Left ventricle myocardium inferior (tissue), 1 donor: Measurements from ENCODE around the gene FAM110D. TPM values are rescaled to one million over a fixed set of nuclear protein-coding genes. Genes with fewer than 3 reads are reported as not detected.
A peak's percentile ranks its signal among the peaks of the same experiment; 100 is the strongest.

Experiments used
- DNase-seq: peaks from one replicate; pipeline ENCODE4 v3.0.0-alpha.2; 2020
- H3K27ac ChIP-seq: fragments of 200-600 bp; replicated peaks from 2 replicates; pipeline ENCODE4 v1.8.0; 2021
- H3K27me3 ChIP-seq: fragments of 200-600 bp; 2 replicates; pipeline ENCODE4 v1.8.0; 2021; ENCODE audit warnings: low read depth
- H3K36me3 ChIP-seq: fragments of 200-600 bp; 2 replicates; pipeline ENCODE4 v1.8.0; 2021
- H3K4me1 ChIP-seq: fragments of 200-600 bp; 2 replicates; pipeline ENCODE4 v1.8.0; 2021
- H3K4me3 ChIP-seq: fragments of 200-600 bp; 2 replicates; pipeline ENCODE4 v1.8.0; 2021; ENCODE audit warnings: mild to moderate bottlenecking, moderate library complexity
- H3K9me3 ChIP-seq: fragments of 200-600 bp; replicated peaks from 2 replicates; pipeline ENCODE4 v1.8.0; 2021
- CTCF ChIP-seq: fragments of 200-600 bp; IDR thresholded peaks from 2 replicates; pipeline ENCODE4 v1.8.0; 2021; ENCODE audit warnings: antibody characterized with exemption, mild to moderate bottlenecking, borderline replicate concordance
- intact Hi-C: fragments of 100-400 bp; cut with micrococcal nuclease; formaldehyde crosslinking; loops from one replicate; pipeline ENCODE4 v1.11.0; 2022
- total RNA-seq: library from RNA; stranded (reverse); fragmentation: NEBNext Ultra II Directional; extraction: Animal tissue kit (Norgen Biotek cat#: 25700); gene quantifications from one replicate; pipeline ENCODE4 v1.2.1, GENCODE V29; 2021
- donor health status: DM: no; HTN: yes; CAD: no; lungs with severe emphysema.

Gene FAM110D
- total RNA-seq, 1 donor from 2014 or later = 3.1 TPM

GRCh38 chr1:26158271-26158907 lies 490 bp upstream of the FAM110D start:
- peaks cover 90% of the 10 kb centered on the region for H3K4me1 ChIP-seq
- H3K27me3 ChIP-seq = peaks cover 3% of the 10 kb centered on the region
- H3K4me3 ChIP-seq = peak overlapping the region; percentile 68
- no peaks in the 10 kb centered on the region for H3K36me3 ChIP-seq
- DNase-seq = no peak
- no peaks in the 10 kb centered on the region for H3K9me3 ChIP-seq
- TF ChIP-seq CTCF = no peak
- H3K27ac ChIP-seq = peak overlapping the region; percentile 98
- intact Hi-C loops = no loop called here

GRCh38 chr1:26159743-26160039 lies 812 bp downstream of the FAM110D start:
- no peak for TF ChIP-seq CTCF
- Histone ChIP-seq H3K36me3 (no peaks in the 10 kb centered on the region), H3K4me3 (peak overlapping the region; percentile 68), H3K27ac (peak overlapping the region; percentile 98), H3K27me3 (peaks cover 3% of the 10 kb centered on the region), H3K4me1 (peaks cover 93% of the 10 kb centered on the region), H3K9me3 (no peaks in the 10 kb centered on the region)
- no peak for DNase-seq
- intact Hi-C loops = no loop called here

- TF ChIP-seq CTCF = no peak
- peak overlapping the region; percentile 68 for H3K4me3 ChIP-seq
- H3K36me3 ChIP-seq = no peaks in the 10 kb centered on the region
- peaks cover 84% of the 10 kb centered on the region for H3K4me1 ChIP-seq
- H3K27me3 ChIP-seq = peaks cover 3% of the 10 kb centered on the region
- no peaks in the 10 kb centered on the region for H3K9me3 ChIP-seq
- DNase-seq = no peak
- intact Hi-C loops = no loop called here
- peak overlapping the region; percentile 98 for H3K27ac ChIP-seq
Measured at GRCh38 chr1:26160527-26161414, 1.9 kb downstream of the FAM110D start.

- TF ChIP-seq CTCF = peak; percentile 47
- DNase-seq = peak; percentile 74
- Histone ChIP-seq H3K27me3 (peaks cover 3% of the 10 kb centered on the region), H3K9me3 (no peaks in the 10 kb centered on the region), H3K4me3 (peak overlapping the region; percentile 68), H3K4me1 (peaks cover 75% of the 10 kb centered on the region), H3K36me3 (no peaks in the 10 kb centered on the region), H3K27ac (peak overlapping the region; percentile 98)
- intact Hi-C loops = no loop called here
Measured at GRCh38 chr1:26161415-26162219, 2.7 kb downstream of the FAM110D start.

- no peak for DNase-seq
- no peaks in the 10 kb centered on the region for H3K36me3 ChIP-seq
- H3K27me3 ChIP-seq = no peaks in the 10 kb centered on the region
- H3K27ac ChIP-seq = peak overlapping the region; percentile 98
- intact Hi-C loops = no loop called here
- no peaks in the 10 kb centered on the region for H3K9me3 ChIP-seq
- TF ChIP-seq CTCF = no peak
- peaks cover 69% of the 10 kb centered on the region for H3K4me1 ChIP-seq
- peak overlapping the region; percentile 68 for H3K4me3 ChIP-seq
Measured at GRCh38 chr1:26162220-26162709, 3.4 kb downstream of the FAM110D start.
